HepG2 (cell line): ENCODE results near the gene TMCC2. TPM values are rescaled to one million over a fixed set of nuclear protein-coding genes. Genes with fewer than 3 reads are reported as not detected.

Experiments
- ATF6 ChIP-seq: sonication (generic); formaldehyde crosslinking; conservative IDR thresholded peaks from 2 replicates; pipeline ENCODE4 v1.4.0; 2020; ENCODE audit warnings: missing genetic modification reagents
- DNMT3B ChIP-seq: conservative IDR thresholded peaks from 2 replicates; pipeline ENCODE4 v1.6.1; 2016; ENCODE audit warnings: missing biosample characterization, control low read depth
- FOXA3 ChIP-seq: IDR thresholded peaks from 2 replicates; pipeline ENCODE4 v1.6.1; 2016; ENCODE audit warnings: missing genetic modification reagents, missing compliant biosample characterization
- GZF1 ChIP-seq: sonication (generic); formaldehyde crosslinking; IDR thresholded peaks from 2 replicates; pipeline ENCODE4 v1.5.1; 2020; ENCODE audit warnings: mild to moderate bottlenecking, missing genetic modification reagents
- HES4 ChIP-seq: sonication (generic); formaldehyde crosslinking; IDR thresholded peaks from 2 replicates; pipeline ENCODE4 v1.9.0; 2021; ENCODE audit warnings: mild to moderate bottlenecking, missing genetic modification reagents, borderline replicate concordance
- HOXD1 ChIP-seq: sonication (generic); formaldehyde crosslinking; IDR thresholded peaks from 2 replicates; pipeline ENCODE4 v1.5.0; 2020; ENCODE audit warnings: missing genetic modification reagents
- KLF16 ChIP-seq, 2 experiments: sonication (generic) in 1 of 2; formaldehyde crosslinking in 1 of 2; IDR thresholded peaks; 2 replicates each; pipeline versions ENCODE4 v1.6.1 to v1.8.0; 2016 to 2023; ENCODE audit warnings: missing genetic modification reagents in 2 of 2, missing compliant biosample characterization in 1 of 2
- MLLT10 ChIP-seq: sonication (generic); formaldehyde crosslinking; IDR thresholded peaks from 2 replicates; pipeline ENCODE4 v1.4.0; 2020; ENCODE audit warnings: missing genetic modification reagents
- MZF1 ChIP-seq: sonication (generic); formaldehyde crosslinking; IDR thresholded peaks from 2 replicates; pipeline ENCODE4 v1.8.1; 2023; ENCODE audit warnings: mild to moderate bottlenecking, missing genetic modification reagents, borderline replicate concordance
- NR3C1 ChIP-seq: sonication (generic); formaldehyde crosslinking; IDR thresholded peaks from 2 replicates; pipeline ENCODE4 v1.4.0; 2020; ENCODE audit warnings: missing genetic modification reagents
- RFX3 ChIP-seq: IDR thresholded peaks from 2 replicates; pipeline ENCODE4 v1.6.1; 2016; ENCODE audit warnings: missing biosample characterization, missing genetic modification reagents
- SMC3 ChIP-seq: IDR thresholded peaks from 2 replicates; pipeline ENCODE4 v1.6.1; 2011; ENCODE audit warnings: low read length, improper control_type of control experiment
- SNAPC2 ChIP-seq: sonication (generic); formaldehyde crosslinking; IDR thresholded peaks from 2 replicates; pipeline ENCODE4 v1.8.1; 2022; ENCODE audit warnings: mild to moderate bottlenecking, missing genetic modification reagents
- SOX13 ChIP-seq, 3 experiments: fragments of 450-650 bp in 1 of 3; sonication (generic) in 1 of 3; formaldehyde crosslinking in 1 of 3; IDR thresholded peaks in 2 of 3; conservative IDR thresholded peaks in 1 of 3; 2 replicates each; pipeline versions ENCODE4 v1.5.0 to v1.6.1; 2016 to 2020; ENCODE audit warnings: antibody characterized with exemption in 1 of 3, mild to moderate bottlenecking in 1 of 3, missing compliant biosample characterization in 1 of 3, missing genetic modification reagents in 1 of 3, moderate library complexity in 1 of 3
- SSRP1 ChIP-seq: IDR thresholded peaks from 2 replicates; pipeline ENCODE4 v1.6.1; 2016; ENCODE audit warnings: control low read depth
- STAG1 ChIP-seq: sonication (generic); formaldehyde crosslinking; IDR thresholded peaks from 2 replicates; pipeline ENCODE4 v1.4.0; 2020; ENCODE audit warnings: missing genetic modification reagents
- U2AF2 ChIP-seq: fragments of 200-400 bp; formaldehyde crosslinking; IDR thresholded peaks from 2 replicates; pipeline ENCODE4 v1.6.1; 2017; ENCODE audit warnings: low read depth, mild to moderate bottlenecking, low read length
- UBTF ChIP-seq: sonication (generic); formaldehyde crosslinking; IDR thresholded peaks from 2 replicates; pipeline ENCODE4 v1.4.0; 2020; ENCODE audit warnings: mild to moderate bottlenecking, missing genetic modification reagents
- ZNF160 ChIP-seq: sonication (generic); formaldehyde crosslinking; IDR thresholded peaks from 2 replicates; pipeline ENCODE4 v1.8.0; 2022; ENCODE audit warnings: mild to moderate bottlenecking, inconsistent platforms, missing genetic modification reagents
- ZNF256 ChIP-seq: sonication (generic); formaldehyde crosslinking; conservative IDR thresholded peaks from 2 replicates; pipeline ENCODE4 v1.4.0; 2020; ENCODE audit warnings: missing genetic modification reagents
- ZNF367 ChIP-seq: sonication (generic); formaldehyde crosslinking; IDR thresholded peaks from 2 replicates; pipeline ENCODE4 v1.4.0; 2020; ENCODE audit warnings: missing genetic modification reagents, borderline replicate concordance
- ZNF383 ChIP-seq: sonication (generic); formaldehyde crosslinking; IDR thresholded peaks from 2 replicates; pipeline ENCODE4 v1.4.0; 2020; ENCODE audit warnings: missing genetic modification reagents, mild to moderate bottlenecking, borderline replicate concordance
- ZNF451 ChIP-seq: sonication (generic); formaldehyde crosslinking; IDR thresholded peaks from 2 replicates; pipeline ENCODE4 v1.5.0; 2020; ENCODE audit warnings: mild to moderate bottlenecking, missing genetic modification reagents
- ZNF543 ChIP-seq: sonication (generic); formaldehyde crosslinking; IDR thresholded peaks from 2 replicates; pipeline ENCODE4 v1.4.0; 2020; ENCODE audit warnings: mild to moderate bottlenecking, missing genetic modification reagents
- ZNF552 ChIP-seq: sonication (generic); formaldehyde crosslinking; IDR thresholded peaks from 2 replicates; pipeline ENCODE4 v1.9.0; 2022; ENCODE audit warnings: missing genetic modification reagents, mild to moderate bottlenecking, borderline replicate concordance
- ZNF784 ChIP-seq: sonication (generic); formaldehyde crosslinking; IDR thresholded peaks from 2 replicates; pipeline ENCODE4 v1.5.1; 2020; ENCODE audit warnings: missing genetic modification reagents, mild to moderate bottlenecking, borderline replicate concordance
- ZSCAN9 ChIP-seq: IDR thresholded peaks from 2 replicates; pipeline ENCODE4 v1.6.1; 2016; ENCODE audit warnings: borderline replicate concordance
- polyA plus RNA-seq, 8 experiments: library from polyadenylated mRNA; depleted of rRNA in 3 of 8; stranded (reverse) in 7 of 8; unstranded in 1 of 8; fragments of >200 nt; fragmentation: Illumina TruSeq in 4 of 8; extraction: Trizol in 4 of 8; gene quantifications; 2 replicates each; pipeline versions ENCODE4 v1.2.1 to v1.2.3, GENCODE V29; 2011 to 2016; ENCODE audit warnings: low read depth in 4 of 8, missing spikeins in 1 of 8, mixed read lengths in 1 of 8; ENCODE audit not compliant: insufficient read depth in 1 of 8
- total RNA-seq, 5 experiments: library from RNA; depleted of rRNA; stranded (reverse); fragments of >200 nt; fragmentation: Illumina TruSeq; extraction: Trizol; gene quantifications; 2 replicates each; pipeline ENCODE4 v1.2.3, GENCODE V29; 2016; ENCODE audit warnings: low read depth in 1 of 5

The TMCC2 gene
- total and polyA plus RNA-seq, 2 of the 13 experiments (the other 11 are each of a cell fraction or from before 2014, with no cell fraction given) = 0.12 to 0.24 TPM

- TF ChIP-seq MZF1 (CRISPR knock-in tag) (no peak), SMC3 (no peak), RFX3 (CRISPR knock-in tag) (no peak), ZNF552 (no peak), MLLT10 (CRISPR knock-in tag) (no peak), U2AF2 (no peak), ZNF256 (CRISPR knock-in tag) (no peak), FOXA3 (peak; percentile 51), STAG1 (0 out of 2 replicates have a peak, but pooled peaks have one; percentile 21), SNAPC2 (no peak), ZNF784 (no peak), HES4 (CRISPR knock-in tag) (no peak), ZSCAN9 (CRISPR knock-in tag) (peak; percentile 45; the same call in 1 of the 2 replicates), SSRP1 (CRISPR knock-in tag) (peak; percentile 46; the same call in 1 of the 2 replicates), UBTF (CRISPR knock-in tag) (peak; percentile 80), HOXD1 (no peak), GZF1 (CRISPR knock-in tag) (no peak), ZNF383 (CRISPR knock-in tag) (no peak), ATF6 (CRISPR knock-in tag) (no peak), ZNF160 (no peak), NR3C1 (CRISPR knock-in tag) (no peak), DNMT3B (CRISPR knock-in tag) (no peak), KLF16 (CRISPR knock-in tag; IDR thresholded peaks at IDR 0.05) (peak in 1 of 2 experiments; percentile 51; a peak in 1 of 4 replicates), ZNF451 (CRISPR knock-in tag) (no peak), ZNF543 (CRISPR knock-in tag) (peak; percentile 81; the same call in 1 of the 2 replicates), ZNF367 (no peak), SOX13 (IDR thresholded peaks at IDR 0.05) (peak; percentile 65; the same call in 1 of the 2 replicates), SOX13 (CRISPR knock-in tag; conservative IDR thresholded peaks at IDR 0.05 in 1 of 2, IDR thresholded peaks at IDR 0.05 in 1 of 2) (peak in 1 of 2 experiments; percentile 90; a peak in 2 of 4 replicates)
These were observed 56.8 kb downstream of the TMCC2 start (continued) for GRCh38 chr1:205284420-205285144.
